Activated CD4-positive, alpha-beta T cell treated with anti-CD3 and anti-CD28 coated beads, Interleukin-2, amount 10 ng/mL, durations not matched to agents 7 days and 5 days (primary cell): ENCODE results near the gene SEMA4C. TPM values are rescaled to one million over a fixed set of nuclear protein-coding genes. Genes with fewer than 3 reads are reported as not detected.

ENCODE experiments used
- CTCF ChIA-PET: fragments of 350-600 bp; sonication (Branson Sonifier 250); formaldehyde crosslinking; loops from one replicate; lab custom pipeline; 2021; ENCODE audit warnings: antibody characterized with exemption; lab: Charles Lee
- POLR2A ChIA-PET: fragments of 350-600 bp; sonication (Branson Sonifier 250); formaldehyde crosslinking; loops from one replicate; lab custom pipeline; 2021; ENCODE audit warnings: antibody characterized with exemption; lab: Charles Lee
- DNase-seq: peaks from one replicate; pipeline ENCODE4 v3.0.0-alpha.2; 2020
- H3K27ac Mint-ChIP-seq: one replicate; pipeline ENCODE4 v1.8.0; 2021; ENCODE audit warnings: mild to moderate bottlenecking, moderate library complexity, mixed read lengths
- H3K27me3 Mint-ChIP-seq: one replicate; pipeline ENCODE4 v1.8.0; 2021; ENCODE audit warnings: mixed read lengths
- H3K36me3 Mint-ChIP-seq: one replicate; pipeline ENCODE4 v1.8.0; 2021; ENCODE audit warnings: low read depth, mixed read lengths
- H3K4me1 Mint-ChIP-seq: one replicate; pipeline ENCODE4 v1.8.0; 2021; ENCODE audit warnings: mixed read lengths
- H3K4me3 Mint-ChIP-seq: one replicate; pipeline ENCODE4 v1.8.0; 2021; ENCODE audit warnings: mild to moderate bottlenecking, moderate library complexity, mixed read lengths
- H3K9me3 Mint-ChIP-seq: one replicate; pipeline ENCODE4 v1.8.0; 2021; ENCODE audit warnings: mixed read lengths
- total RNA-seq, 2 experiments: library from RNA; stranded (reverse); gene quantifications; one replicate each; pipeline ENCODE4 v1.2.3, GENCODE V29; 2021

The SEMA4C gene
- total RNA-seq, 2 experiments from 2014 or later: 25.5 to 35.4 TPM

GRCh38 chr2:96826546-96827278 is 43.2 kb downstream of the SEMA4C start:
- POLR2A ChIA-PET: no interaction called here
- CTCF ChIA-PET: interaction anchor here (0.7 kb wide), 1 partner anchor 13 kb away, joined by 3 read pairs; no protein-coding TSS in a partner anchor
- Mint-ChIP-seq H3K36me3 (peaks cover 44% of the 10 kb centered on the region), H3K4me1 (peaks cover 9% of the 10 kb centered on the region), H3K4me3 (no peak overlapping the region), H3K9me3 (no peaks in the 10 kb centered on the region), H3K27me3 (no peaks in the 10 kb centered on the region), H3K27ac (no peak overlapping the region)
- no peak for DNase-seq

- peaks cover 40% of the 10 kb centered on the region for H3K36me3 Mint-ChIP-seq
- H3K27ac Mint-ChIP-seq: no peak overlapping the region
- ChIA-PET POLR2A (interaction anchor here (0.6 to 0.7 kb wide), 2 partner anchors 15 to 18 kb away, joined by 3 read pairs; no protein-coding TSS in a partner anchor), CTCF (interaction anchor here (0.6 to 1.6 kb wide), 3 partner anchors 9 to 33 kb away, joined by 3 to 6 read pairs (median 5); partner anchors contain the start of genes ANKRD39 and CNNM3)
- H3K27me3 Mint-ChIP-seq: no peaks in the 10 kb centered on the region
- H3K4me3 Mint-ChIP-seq: no peak overlapping the region
- H3K4me1 Mint-ChIP-seq: peaks cover 26% of the 10 kb centered on the region
- no peak for DNase-seq
- H3K9me3 Mint-ChIP-seq: no peaks in the 10 kb centered on the region
Observed at GRCh38 chr2:96825057-96825456, 44.8 kb downstream of the SEMA4C start.

- Mint-ChIP-seq H3K27ac (no peak overlapping the region), H3K4me3 (no peak overlapping the region), H3K9me3 (no peaks in the 10 kb centered on the region), H3K36me3 (peaks cover 39% of the 10 kb centered on the region), H3K27me3 (no peaks in the 10 kb centered on the region), H3K4me1 (peaks cover 31% of the 10 kb centered on the region)
- no peak for DNase-seq
- ChIA-PET CTCF (interaction anchor here (0.6 to 1.6 kb wide), 3 partner anchors 8 to 34 kb away, joined by 5 to 6 read pairs (median 5); partner anchors contain the start of genes ANKRD39 and CNNM3), POLR2A (interaction anchor here (0.5 kb wide), 1 partner anchor 1623 kb away, joined by 7 read pairs; no protein-coding TSS in a partner anchor)
Observed at GRCh38 chr2:96824079-96824870, 45.6 kb downstream of the SEMA4C start.

GRCh38 chr2:96823198-96823597 is 46.7 kb downstream of the SEMA4C start:
- H3K27me3 Mint-ChIP-seq: no peaks in the 10 kb centered on the region
- H3K36me3 Mint-ChIP-seq: peaks cover 40% of the 10 kb centered on the region
- no peak overlapping the region for H3K4me3 Mint-ChIP-seq
- ChIA-PET CTCF (no interaction called here), POLR2A (no interaction called here)
- no peak overlapping the region for H3K27ac Mint-ChIP-seq
- H3K9me3 Mint-ChIP-seq: no peaks in the 10 kb centered on the region
- H3K4me1 Mint-ChIP-seq: peaks cover 42% of the 10 kb centered on the region
- DNase-seq: no peak

- Mint-ChIP-seq H3K9me3 (no peaks in the 10 kb centered on the region), H3K4me1 (peaks cover 46% of the 10 kb centered on the region), H3K4me3 (no peak overlapping the region), H3K27ac (no peak overlapping the region), H3K36me3 (peaks cover 43% of the 10 kb centered on the region), H3K27me3 (no peaks in the 10 kb centered on the region)
- POLR2A ChIA-PET: no interaction called here
- no peak for DNase-seq
- CTCF ChIA-PET: no interaction called here
Observed at GRCh38 chr2:96822786-96823185, 47.1 kb downstream of the SEMA4C start.

GRCh38 chr2:96821113-96821675 is 48.7 kb downstream of the SEMA4C start:
- CTCF ChIA-PET: interaction anchor here (0.7 kb wide), 1 partner anchor 12 kb away, joined by 3 read pairs; no protein-coding TSS in a partner anchor
- no peak overlapping the region for H3K4me3 Mint-ChIP-seq
- peak overlapping the region; percentile 3 for H3K27ac Mint-ChIP-seq
- no peaks in the 10 kb centered on the region for H3K27me3 Mint-ChIP-seq
- POLR2A ChIA-PET: interaction anchor here (0.6 kb wide), 1 partner anchor 47 kb away, joined by 3 read pairs; no protein-coding TSS in a partner anchor
- H3K36me3 Mint-ChIP-seq: peaks cover 34% of the 10 kb centered on the region
- no peaks in the 10 kb centered on the region for H3K9me3 Mint-ChIP-seq
- H3K4me1 Mint-ChIP-seq: peaks cover 52% of the 10 kb centered on the region
- no peak for DNase-seq

- H3K27me3 Mint-ChIP-seq: no peaks in the 10 kb centered on the region
- ChIA-PET POLR2A (no interaction called here), CTCF (interaction anchor here (0.6 to 1.7 kb wide), 5 partner anchors 19 to 476 kb away, joined by 3 to 4 read pairs (median 3); partner anchors contain the start of gene ANKRD39)
- H3K36me3 Mint-ChIP-seq: peaks cover 28% of the 10 kb centered on the region
- H3K27ac Mint-ChIP-seq: peak overlapping the region; percentile 10
- H3K9me3 Mint-ChIP-seq: no peaks in the 10 kb centered on the region
- DNase-seq: no peak
- peaks cover 58% of the 10 kb centered on the region for H3K4me1 Mint-ChIP-seq
- H3K4me3 Mint-ChIP-seq: no peak overlapping the region
Observed at GRCh38 chr2:96819876-96820511, 49.9 kb downstream of the SEMA4C start.

GRCh38 chr2:96819128-96819875 is 50.6 kb downstream of the SEMA4C start:
- POLR2A ChIA-PET: no interaction called here

GRCh38 chr2:96817882-96818281 is 52.0 kb downstream of the SEMA4C start:
- CTCF ChIA-PET: interaction anchor here (0.8 to 1.7 kb wide), 2 partner anchors 18 to 143 kb away, joined by 4 to 5 read pairs; no protein-coding TSS in a partner anchor
- peak overlapping the region; percentile 78 for H3K27ac Mint-ChIP-seq

More at GRCh38 chr2:96819128-96819875, 50.6 kb downstream of the SEMA4C start:
- Mint-ChIP-seq H3K27me3 (no peaks in the 10 kb centered on the region), H3K4me1 (peaks cover 57% of the 10 kb centered on the region), H3K27ac (no peak overlapping the region), H3K4me3 (peak overlapping the region; percentile 85), H3K36me3 (peaks cover 28% of the 10 kb centered on the region), H3K9me3 (no peaks in the 10 kb centered on the region)
- CTCF ChIA-PET: interaction anchor here (0.6 to 1.7 kb wide), 6 partner anchors 17 to 475 kb away, joined by 3 to 4 read pairs (median 3); partner anchors contain the start of gene ANKRD39
- no peak for DNase-seq

GRCh38 chr2:96816836-96817702 is 52.8 kb downstream of the SEMA4C start:
- H3K4me1 Mint-ChIP-seq: peaks cover 54% of the 10 kb centered on the region
- peaks cover 28% of the 10 kb centered on the region for H3K36me3 Mint-ChIP-seq
- H3K4me3 Mint-ChIP-seq: peak overlapping the region; percentile 85
- peak overlapping the region; percentile 78 for H3K27ac Mint-ChIP-seq
- DNase-seq: no peak
- H3K9me3 Mint-ChIP-seq: no peaks in the 10 kb centered on the region
- POLR2A ChIA-PET: interaction anchor here (1.0 kb wide), 1 partner anchor 146 kb away, joined by 3 read pairs; no protein-coding TSS in a partner anchor
- CTCF ChIA-PET: interaction anchor here (0.7 to 3.6 kb wide), 9 partner anchors 8 to 295 kb away, joined by 3 to 22 read pairs (median 5); partner anchors contain the start of gene ANKRD39
- H3K27me3 Mint-ChIP-seq: no peaks in the 10 kb centered on the region

More at GRCh38 chr2:96817882-96818281, 52.0 kb downstream of the SEMA4C start:
- Mint-ChIP-seq H3K36me3 (peaks cover 28% of the 10 kb centered on the region), H3K4me1 (peaks cover 57% of the 10 kb centered on the region), H3K27me3 (no peaks in the 10 kb centered on the region), H3K4me3 (peak overlapping the region; percentile 85), H3K9me3 (no peaks in the 10 kb centered on the region)
- POLR2A ChIA-PET: no interaction called here
- DNase-seq: no peak
